GM23248 (cell line): ENCODE results near the gene PRKCB.

Experiments
- EZH2 ChIP-seq: fragments of 200-600 bp; sonication (generic); IDR thresholded peaks from 2 replicates; pipeline ENCODE4 v1.6.1; 2018; ENCODE audit warnings: antibody characterized with exemption, mild to moderate bottlenecking; ENCODE audit not compliant: insufficient read depth, poor library complexity, severe bottlenecking
- EZH2phosphoT487 ChIP-seq: fragments of 200-600 bp; sonication (generic); IDR thresholded peaks from 2 replicates; pipeline ENCODE4 v1.6.1; 2018; ENCODE audit warnings: antibody characterized with exemption, moderate library complexity, mild to moderate bottlenecking, low read depth; ENCODE audit not compliant: insufficient read depth

DNA sequence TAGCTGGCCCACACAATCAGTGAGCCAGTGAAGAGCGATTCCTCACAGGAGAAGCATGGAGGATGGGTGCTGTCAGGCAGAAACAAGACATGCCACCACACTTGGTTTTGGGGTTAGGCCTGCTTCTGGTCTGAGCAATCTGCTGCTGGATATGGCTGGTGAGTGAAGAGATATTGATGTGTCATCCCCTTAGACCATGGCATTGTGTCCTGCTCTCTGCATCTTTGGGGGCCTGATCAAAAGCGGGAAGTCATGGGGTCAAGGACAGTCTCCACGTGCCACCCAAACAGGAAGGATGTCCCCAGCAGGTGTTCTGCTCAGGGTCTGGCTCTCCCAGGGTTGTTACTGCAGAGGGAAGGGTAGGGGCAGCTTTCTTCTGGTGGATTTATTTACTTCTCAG, 140.7 kb downstream of the PRKCB start:
- TF ChIP-seq EZH2: no peak
- TF ChIP-seq EZH2phosphoT487: no peak
